GM18526 (cell line): ENCODE data around the gene ZNF503.

ENCODE experiments used
- POLR2A ChIP-seq: IDR thresholded peaks from 3 replicates; pipeline ENCODE4 v1.6.1; 2011; ENCODE audit not compliant: insufficient read length; ENCODE audit errors: extremely low read depth

The ZNF503 gene

DNA sequence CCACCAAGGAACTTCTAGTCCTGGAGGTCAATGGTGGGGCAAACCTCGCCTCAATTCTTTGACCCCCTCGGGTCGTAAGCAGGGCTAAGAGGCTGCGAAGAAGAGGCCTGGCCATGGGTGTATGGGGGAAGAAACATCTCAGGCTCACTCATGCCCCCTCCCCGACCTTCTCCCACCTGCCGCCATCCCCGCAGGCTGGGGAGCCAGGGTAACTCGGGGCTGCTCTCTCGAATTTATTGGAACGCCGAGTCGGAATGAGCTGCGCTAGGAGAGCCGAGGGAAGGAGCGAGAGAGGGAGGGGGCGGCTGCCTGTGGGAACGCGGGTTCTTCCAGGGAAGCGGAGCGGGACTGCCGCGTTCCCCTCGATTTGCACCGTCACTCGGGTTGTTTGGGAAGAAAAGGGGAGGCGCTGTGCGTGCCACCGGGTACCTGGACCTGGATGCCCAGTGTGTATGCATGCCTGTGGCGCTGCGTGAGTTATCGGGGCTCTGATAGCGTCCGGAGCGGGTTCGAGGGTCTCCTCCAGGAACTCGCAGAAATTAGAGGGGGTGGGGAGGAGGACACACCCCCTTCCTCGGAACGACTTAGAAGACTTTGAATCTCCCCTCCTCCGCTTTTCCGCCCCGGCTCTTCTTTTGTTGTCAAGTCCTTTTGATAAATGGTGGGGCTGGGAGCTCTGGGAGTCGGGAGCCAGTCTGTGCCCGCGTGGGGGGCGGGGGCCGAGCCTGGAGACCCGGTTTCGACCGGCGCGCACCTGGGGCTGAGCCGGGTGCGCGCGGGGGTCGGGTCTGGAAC lies 1.8 kb upstream of the ZNF503 start:
- TF ChIP-seq POLR2A = no peak

DNA sequence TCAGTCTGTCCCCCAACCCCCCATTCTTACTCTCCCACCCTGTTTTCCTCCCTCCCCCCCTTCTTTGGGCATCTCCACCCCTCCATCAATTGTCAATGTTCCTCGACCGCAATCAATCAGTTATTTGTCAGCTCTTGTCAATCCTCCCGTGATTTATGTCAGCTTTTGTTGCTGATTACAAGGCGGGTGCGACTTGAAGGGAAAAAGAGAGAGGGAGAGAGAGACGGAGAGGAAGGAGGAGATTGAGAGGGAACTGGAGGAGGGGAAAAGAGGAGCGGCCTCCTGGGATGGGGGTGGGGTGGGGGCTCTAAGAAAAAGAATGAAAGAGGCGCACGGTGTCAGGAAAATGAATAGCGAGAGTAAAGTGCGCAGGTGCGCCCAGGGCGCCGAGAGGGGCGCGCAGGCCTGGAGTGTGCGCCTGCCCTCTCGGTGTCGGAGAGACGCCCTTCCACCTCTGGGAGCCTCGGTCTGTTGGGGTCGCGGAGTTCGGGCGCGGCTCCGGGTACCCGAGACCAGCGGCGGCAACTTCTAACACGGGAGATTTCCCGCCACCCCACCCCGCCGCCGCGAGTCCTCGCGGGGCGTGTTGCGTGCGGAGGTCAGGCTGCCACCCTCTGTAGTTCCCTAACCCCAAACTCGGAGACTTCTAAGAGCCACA lies 1.1 kb upstream of the ZNF503 start:
- TF ChIP-seq POLR2A = no peak

GRCh38 chr10:75400771-75401568 lies 594 bp downstream of the ZNF503 start:
- no peak for TF ChIP-seq POLR2A

DNA sequence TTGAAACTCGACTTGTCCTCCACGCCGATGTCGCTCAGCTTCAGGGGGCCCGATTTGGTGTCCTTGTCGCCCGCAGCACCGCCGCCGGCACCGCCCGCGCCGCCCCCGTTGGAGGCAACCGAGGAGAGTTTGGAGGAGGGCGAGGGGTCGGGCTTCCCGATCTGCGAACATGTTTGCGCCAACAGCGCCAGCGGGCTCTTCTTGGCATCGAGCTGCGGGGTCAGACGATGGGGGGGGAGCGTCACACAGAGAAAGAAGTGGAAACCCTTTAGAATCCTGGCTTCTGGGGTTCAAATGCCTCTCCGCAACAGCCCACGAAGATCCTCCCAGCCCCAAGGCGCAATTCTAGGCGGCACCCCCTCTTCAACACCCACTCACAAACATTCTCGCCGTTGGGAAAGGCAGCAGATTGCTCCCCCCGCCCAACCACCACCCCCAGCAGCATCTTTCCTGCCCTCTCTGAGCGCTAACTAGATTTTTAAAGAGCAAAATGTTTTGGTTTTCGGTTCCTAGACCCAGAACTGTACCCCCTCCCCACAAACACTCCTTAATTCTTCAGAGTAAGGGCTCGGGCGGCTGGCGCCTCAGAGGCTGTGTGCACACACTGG lies 1.3 kb downstream of the ZNF503 start:
- TF ChIP-seq POLR2A = no peak

GRCh38 chr10:75399461-75400162 lies 2.0 kb downstream of the ZNF503 start:
- TF ChIP-seq POLR2A = no peak

DNA sequence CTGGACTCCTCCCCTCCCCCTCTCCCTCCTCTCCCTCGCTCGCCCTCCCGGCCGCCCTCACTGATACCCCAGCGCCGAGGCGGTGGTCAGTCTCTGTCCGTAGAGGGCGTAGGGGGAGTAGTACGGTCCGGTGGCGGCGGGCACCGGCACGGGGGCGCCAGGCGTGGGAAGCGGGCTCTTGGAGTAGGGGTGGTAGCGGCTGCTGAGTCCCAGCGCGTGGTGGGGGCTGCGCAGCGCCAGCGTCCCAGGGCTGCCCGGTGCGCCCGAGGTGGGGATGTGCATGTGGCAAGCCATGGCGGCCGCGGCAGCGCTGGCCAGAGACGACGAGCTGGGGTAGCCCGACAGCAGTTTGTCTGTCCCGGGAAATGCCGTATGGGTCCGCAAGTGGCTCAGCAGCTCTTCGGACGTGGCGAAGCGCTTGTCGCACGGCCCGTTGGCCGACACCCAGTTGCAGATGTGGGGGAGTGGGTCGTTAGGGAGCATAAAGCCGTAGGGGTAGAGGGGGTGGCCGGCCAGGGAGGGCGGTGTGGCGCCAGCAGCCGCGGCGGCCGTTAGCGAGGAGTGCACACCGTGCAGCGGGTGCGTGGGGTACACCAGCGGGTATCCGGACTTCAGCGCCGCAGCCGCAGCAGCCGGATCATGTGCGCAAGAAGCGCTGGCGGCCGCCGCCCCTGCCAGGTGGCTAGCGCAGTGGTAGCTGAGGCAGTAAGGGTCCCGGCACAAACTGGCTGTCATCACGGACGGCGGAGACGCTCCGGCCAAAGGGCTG lies 2.7 kb downstream of the ZNF503 start:
- TF ChIP-seq POLR2A = no peak

GRCh38 chr10:75398200-75398691 lies 3.3 kb downstream of the ZNF503 start:
- TF ChIP-seq POLR2A = no peak

DNA sequence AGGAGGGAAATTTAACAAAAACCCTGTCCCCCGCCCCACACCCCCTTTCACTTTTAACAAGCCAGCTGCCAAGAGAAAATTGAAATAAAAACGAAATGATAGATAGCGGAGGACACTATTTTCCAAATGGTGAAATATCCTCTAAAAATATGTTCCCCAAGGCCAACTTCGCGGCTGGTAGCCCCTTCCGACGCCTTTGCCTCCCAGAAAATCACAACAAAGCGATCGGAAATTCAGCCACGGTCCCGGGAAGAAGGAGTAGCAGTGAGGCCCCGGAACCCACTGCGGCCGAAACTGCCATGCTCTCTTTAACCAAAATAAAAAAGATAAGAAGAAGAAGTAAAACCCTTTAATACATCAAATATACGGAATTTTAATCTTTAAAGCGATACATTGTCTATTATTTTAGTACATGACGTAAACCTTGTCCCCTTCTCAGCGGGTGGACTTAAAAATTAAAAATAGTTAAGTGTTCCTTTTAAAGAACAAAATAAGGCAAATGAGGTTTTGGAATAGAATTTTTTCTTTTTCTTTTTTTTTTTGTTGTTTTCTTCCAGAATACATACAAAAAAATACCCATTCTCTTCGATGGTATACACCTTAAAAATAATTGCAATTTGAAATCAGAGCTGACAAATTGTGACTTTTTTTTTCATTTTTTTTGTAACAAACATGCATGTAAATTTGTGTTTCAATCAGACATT lies 3.9 kb downstream of the ZNF503 start:
- TF ChIP-seq POLR2A = no peak

DNA sequence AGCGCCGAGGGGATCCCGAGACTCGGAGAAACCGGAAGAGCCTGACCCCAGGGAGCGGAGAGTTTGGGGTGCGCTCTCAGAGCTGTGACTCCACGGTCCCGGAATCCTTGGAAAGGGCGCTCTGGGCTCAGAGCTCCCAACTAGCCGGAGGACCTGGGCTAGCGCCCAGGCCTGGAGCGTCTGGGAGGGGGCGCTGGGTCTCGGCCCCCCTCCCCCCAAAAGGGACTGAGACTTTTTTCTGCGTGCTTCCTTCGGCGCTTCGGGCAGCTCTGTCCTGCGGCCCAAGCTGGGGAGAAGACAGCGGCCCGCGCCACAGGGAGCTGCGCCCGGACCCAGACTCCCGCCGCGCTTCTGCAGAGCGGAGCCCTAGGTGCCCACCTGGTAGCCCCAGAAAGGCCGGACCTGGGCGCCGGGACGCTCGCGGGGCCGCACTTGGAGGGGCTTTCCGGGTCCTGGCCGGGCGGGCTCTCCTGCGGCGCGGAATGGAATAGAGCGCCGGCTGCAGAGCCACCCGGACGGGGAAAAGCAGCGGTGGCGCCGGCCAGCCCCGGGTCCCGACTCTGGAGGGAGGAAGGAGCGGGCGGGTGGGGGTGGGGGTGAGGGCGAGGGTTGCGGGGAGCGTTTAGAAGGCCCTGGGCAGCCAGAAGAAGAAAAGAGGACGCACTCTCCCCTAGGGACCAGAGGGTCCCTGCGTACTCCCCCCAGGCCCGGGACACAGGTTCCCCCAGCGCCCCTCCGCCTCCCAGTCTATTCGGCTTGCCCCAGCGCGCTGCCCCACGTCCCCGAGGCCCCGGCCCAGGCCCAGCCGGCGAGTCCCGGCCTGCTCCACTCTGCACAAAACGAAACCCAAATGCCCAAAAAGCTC lies 4.7 kb downstream of the ZNF503 start:
- no peak for TF ChIP-seq POLR2A

DNA sequence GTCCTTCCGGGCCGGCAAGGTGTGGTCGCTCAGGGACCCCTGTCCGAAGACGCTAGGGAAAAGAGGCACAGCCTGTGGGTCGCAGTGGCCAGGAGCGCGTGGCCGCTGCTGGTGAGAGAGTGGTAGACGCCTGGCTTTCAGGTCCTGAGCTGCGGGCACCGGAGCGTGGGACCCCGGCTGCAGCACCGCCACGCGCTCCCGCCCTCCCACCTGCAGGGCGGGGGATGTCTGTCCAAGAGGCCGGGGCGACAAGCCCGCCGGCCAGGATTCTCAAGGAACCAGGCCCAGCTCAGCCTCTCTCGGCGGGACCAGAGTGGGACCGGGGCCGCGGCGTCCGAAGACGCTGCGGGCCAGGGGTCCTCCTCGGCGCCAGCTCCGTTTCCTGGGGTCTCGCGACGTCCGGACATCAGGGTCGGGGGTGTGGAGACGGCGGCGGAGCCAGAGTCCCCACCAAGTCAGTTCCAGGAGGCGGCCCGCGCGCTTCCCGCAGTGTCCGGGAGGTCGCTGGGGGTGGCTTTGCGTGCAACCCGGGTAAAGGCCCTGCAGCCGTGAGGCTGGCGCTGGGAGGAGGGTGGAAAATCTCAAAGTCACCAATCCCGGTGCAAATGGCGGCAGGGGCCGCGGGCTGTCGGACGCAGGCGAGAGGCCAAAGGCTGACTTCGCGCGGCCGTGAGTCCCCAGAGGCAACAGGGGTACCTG lies 5.5 kb downstream of the ZNF503 start:
- TF ChIP-seq POLR2A = no peak

- TF ChIP-seq POLR2A = no peak
These were observed 6.3 kb downstream of the ZNF503 start for GRCh38 chr10:75395066-75395931.
